GM23338 (cell line): ENCODE results near the gene GRID1. TPM values are rescaled to one million over a fixed set of nuclear protein-coding genes. Genes with fewer than 3 reads are reported as not detected.

Experiments
- ATAC-seq: fragments of 200-7000 bp; cut with Tn5 transposase; 3 replicates; pipeline ENCODE4 v1.9.1; 2020
- DNase-seq: peaks from one replicate; pipeline ENCODE4 v3.0.0-alpha.2; 2015; ENCODE audit warnings: low spot score
- H2AFZ ChIP-seq: fragments of 200-600 bp; sonication (generic); 2 replicates; pipeline ENCODE4 v1.8.0; 2016; ENCODE audit warnings: antibody characterized with exemption, mild to moderate bottlenecking, moderate library complexity
- H3F3A ChIP-seq: fragments of 200-600 bp; sonication (generic); replicated peaks from 2 replicates; pipeline ENCODE4 v1.8.0; 2017; ENCODE audit warnings: antibody characterized with exemption, mixed run types, low read depth
- H3K27ac ChIP-seq: fragments of 200-600 bp; sonication (generic); 2 replicates; pipeline ENCODE4 v1.6.1; 2016; ENCODE audit warnings: low read depth
- H3K27me3 ChIP-seq: fragments of 200-600 bp; sonication (generic); 2 replicates; pipeline ENCODE4 v1.8.0; 2016; ENCODE audit warnings: mild to moderate bottlenecking, mixed run types, moderate library complexity; ENCODE audit not compliant: insufficient read depth
- H3K36me3 ChIP-seq: fragments of 200-600 bp; sonication (generic); 2 replicates; pipeline ENCODE4 v1.8.0; 2016; ENCODE audit warnings: mild to moderate bottlenecking; ENCODE audit not compliant: insufficient read depth
- H3K4me1 ChIP-seq: fragments of 200-600 bp; sonication (generic); 2 replicates; pipeline ENCODE4 v1.8.0; 2016; ENCODE audit warnings: mild to moderate bottlenecking, moderate library complexity; ENCODE audit not compliant: insufficient read depth
- H3K4me2 ChIP-seq: fragments of 200-600 bp; sonication (generic); 2 replicates; pipeline ENCODE4 v1.7.1; 2017; ENCODE audit warnings: mixed run types
- H3K4me3 ChIP-seq: fragments of 200-600 bp; sonication (generic); 2 replicates; pipeline ENCODE4 v1.6.1; 2016; ENCODE audit warnings: mixed run types
- H3K79me2 ChIP-seq: fragments of 200-600 bp; sonication (generic); replicated peaks from 2 replicates; pipeline ENCODE4 v1.8.0; 2017; ENCODE audit warnings: mild to moderate bottlenecking; ENCODE audit not compliant: insufficient read depth
- H3K9me2 ChIP-seq: fragments of 200-600 bp; sonication (generic); 2 replicates; pipeline ENCODE4 v1.8.0; 2017; ENCODE audit not compliant: insufficient read depth
- H4K20me1 ChIP-seq: fragments of 200-600 bp; sonication (generic); replicated peaks from 2 replicates; pipeline ENCODE4 v1.8.0; 2017; ENCODE audit warnings: mild to moderate bottlenecking; ENCODE audit not compliant: insufficient read depth
- H3K27ac Mint-ChIP-seq: 2 replicates; pipeline ENCODE4 v1.8.0; 2020; ENCODE audit warnings: inconsistent platforms, mild to moderate bottlenecking, moderate library complexity, mixed read lengths
- H3K27me3 Mint-ChIP-seq: 3 replicates; pipeline ENCODE4 v1.8.0; 2022; ENCODE audit warnings: low read depth, mild to moderate bottlenecking, moderate library complexity, mixed read lengths, inconsistent platforms; ENCODE audit not compliant: insufficient read depth, poor library complexity
- H3K36me3 Mint-ChIP-seq: 3 replicates; pipeline ENCODE4 v1.8.0; 2021; ENCODE audit warnings: low read depth, mild to moderate bottlenecking, inconsistent platforms, moderate library complexity, mixed read lengths
- H3K4me1 Mint-ChIP-seq: 3 replicates; pipeline ENCODE4 v1.8.0; 2020; ENCODE audit warnings: mild to moderate bottlenecking, inconsistent platforms, mixed read lengths
- H3K4me3 Mint-ChIP-seq: 3 replicates; pipeline ENCODE4 v1.8.0; 2021; ENCODE audit warnings: moderate library complexity, mild to moderate bottlenecking, inconsistent platforms, mixed read lengths
- H3K9me3 Mint-ChIP-seq: 3 replicates; pipeline ENCODE4 v1.8.0; 2020; ENCODE audit warnings: moderate library complexity, mild to moderate bottlenecking, inconsistent platforms, mixed read lengths
- CTCF ChIP-seq, 2 experiments: fragments of 200-600 bp in 1 of 2; sonication (generic) in 1 of 2; conservative IDR thresholded peaks; 2 replicates each; pipeline versions ENCODE4 v1.5.1 to v1.6.1; 2016 to 2017; ENCODE audit warnings: antibody characterized with exemption in 2 of 2, low read depth in 2 of 2, mild to moderate bottlenecking in 2 of 2, moderate library complexity in 1 of 2
- EZH2 ChIP-seq: fragments of 200-600 bp; sonication (generic); IDR thresholded peaks from one replicate; pipeline ENCODE4 v1.8.0; 2017; ENCODE audit warnings: antibody characterized with exemption, mild to moderate bottlenecking, low read depth; ENCODE audit not compliant: unreplicated experiment
- NANOG ChIP-seq: IDR thresholded peaks from 2 replicates; pipeline ENCODE4 v1.6.1; 2016; ENCODE audit warnings: antibody characterized with exemption, borderline replicate concordance
- POLR2AphosphoS5 ChIP-seq: IDR thresholded peaks from 2 replicates; pipeline ENCODE4 v1.6.1; 2016; ENCODE audit warnings: antibody characterized with exemption, low read depth
- STAT1 ChIP-seq: IDR thresholded peaks from one replicate; pipeline ENCODE4 v1.6.1; 2016; ENCODE audit warnings: antibody characterized with exemption; ENCODE audit not compliant: unreplicated experiment
- ZNF114 ChIP-seq: fragments of 250-450 bp; sonication (Bioruptor Pico); IDR thresholded peaks from 2 replicates; pipeline ENCODE4 v1.5.0; 2020; ENCODE audit warnings: mild to moderate bottlenecking, moderate library complexity
- ZNF462 ChIP-seq: fragments of 250-450 bp; sonication (Bioruptor Pico); IDR thresholded peaks from 2 replicates; pipeline ENCODE4 v1.5.0; 2020; ENCODE audit warnings: mild to moderate bottlenecking, moderate library complexity
- polyA plus RNA-seq: library from polyadenylated mRNA; unstranded; fragments of >200 nt; fragmentation: Nextera tagmentation; extraction: Ambion mirVana; gene quantifications from 2 replicates; pipeline ENCODE4 v1.2.1, GENCODE V29; 2016
- total RNA-seq: library from RNA; depleted of rRNA; stranded (reverse); fragments of >200 nt; shearing (Covaris generic); gene quantifications from 2 replicates; pipeline ENCODE4 v1.2.3, GENCODE V29; 2014

Gene GRID1
- total and polyA plus RNA-seq, 2 experiments from 2014 or later: 0.14 to 0.15 TPM

- Histone ChIP-seq H3K27me3 (peaks cover 28% of the 10 kb centered on the region), H3K4me1 (no peaks in the 10 kb centered on the region), H4K20me1 (no peaks in the 10 kb centered on the region), H3K4me2 (peak overlapping the region; percentile 92), H3K79me2 (no peaks in the 10 kb centered on the region), H3K36me3 (no peaks in the 10 kb centered on the region), H2AFZ (peak overlapping the region; percentile 100), H3K9me2 (no peaks in the 10 kb centered on the region), H3K4me3 (peak overlapping the region; percentile 59), H3F3A (no peaks in the 10 kb centered on the region), H3K27ac (no peak overlapping the region)
- peak overlapping the region; percentile 38; the same call in 2 of the 3 replicates for H3K4me3 Mint-ChIP-seq
- no peaks in the 10 kb centered on the region for H3K36me3 Mint-ChIP-seq
- no peaks in the 10 kb centered on the region for H3K9me3 Mint-ChIP-seq
- DNase-seq (peak; percentile 85), ATAC-seq (peak; percentile 95)
- peaks cover 15% of the 10 kb centered on the region for H3K27me3 Mint-ChIP-seq
- H3K27ac Mint-ChIP-seq: no peak overlapping the region
- H3K4me1 Mint-ChIP-seq: no peaks in the 10 kb centered on the region
- TF ChIP-seq ZNF114 (CRISPR knock-in tag) (no peak), CTCF (conservative IDR thresholded peaks at IDR 0.05; ENCODE audit: low read depth in 2 of 2) (peak; percentile 80 to 95), POLR2AphosphoS5 (no peak), EZH2 (no peak), NANOG (no peak), STAT1 (no peak), ZNF462 (CRISPR knock-in tag) (no peak)
These were observed 10.5 kb upstream of the GRID1 start for GRCh38 chr10:86376852-86377796.
